Measurements from ENCODE around the gene CFAP57. TPM values are rescaled to one million over a fixed set of nuclear protein-coding genes. Genes with fewer than 3 reads are reported as not detected.
"Not testable (repeated sequence)": the region's sequence is repeated elsewhere in the genome, so short reads cannot be mapped to it uniquely, and the experiment has no call there.

Gene CFAP57
- polyA plus RNA-seq, 5 donors = 1.7 to 5.9 (median 4.3) TPM

GRCh38 chr1:43172527-43172972 lies 420 bp downstream of the CFAP57 start:
- no peak for DNase-seq

- no peak for DNase-seq
Observed at GRCh38 chr1:43174873-43175272, 2.7 kb downstream of the CFAP57 start.

GRCh38 chr1:43177691-43178090 lies 5.6 kb downstream of the CFAP57 start:
- no peak for DNase-seq

GRCh38 chr1:43184388-43184787 lies 12.3 kb downstream of the CFAP57 start:
- DNase-seq = no peak

- no peak for DNase-seq
Observed at GRCh38 chr1:43184995-43185394, 12.9 kb downstream of the CFAP57 start.

- no peak for DNase-seq
Observed at GRCh38 chr1:43188106-43188505, 16.0 kb downstream of the CFAP57 start.

- no peak for DNase-seq
Observed at GRCh38 chr1:43194509-43194908, 22.4 kb downstream of the CFAP57 start.

- no peak for DNase-seq
Observed at GRCh38 chr1:43197343-43198127, 25.4 kb downstream of the CFAP57 start.

- DNase-seq = no peak
Observed at GRCh38 chr1:43199093-43199726, 27.1 kb downstream of the CFAP57 start.

GRCh38 chr1:43203859-43204258 lies 31.7 kb downstream of the CFAP57 start:
- no peak for DNase-seq

- no peak for DNase-seq
Observed at GRCh38 chr1:43204394-43204793, 32.3 kb downstream of the CFAP57 start.

GRCh38 chr1:43205671-43206070 lies 33.5 kb downstream of the CFAP57 start:
- DNase-seq = no peak

GRCh38 chr1:43206600-43207228 lies 34.6 kb downstream of the CFAP57 start:
- DNase-seq = peak; percentile 44 to 48

GRCh38 chr1:43207229-43207853 lies 35.2 kb downstream of the CFAP57 start:
- peak in 1 of 2 donors; percentile 19 for DNase-seq

GRCh38 chr1:43208277-43208676 lies 36.1 kb downstream of the CFAP57 start:
- not testable (repeated sequence) for DNase-seq

GRCh38 chr1:43214501-43215444 lies 42.6 kb downstream of the CFAP57 start:
- DNase-seq = no peak

GRCh38 chr1:43217747-43218146 lies 45.6 kb downstream of the CFAP57 start:
- DNase-seq = no peak

- no peak for DNase-seq
Observed at GRCh38 chr1:43220905-43221778, 49.0 kb downstream of the CFAP57 start.

- no peak for DNase-seq
Observed at GRCh38 chr1:43221797-43222196, 49.7 kb downstream of the CFAP57 start.

GRCh38 chr1:43222879-43223278 lies 50.7 kb downstream of the CFAP57 start:
- DNase-seq = no peak
